Dermis microvascular lymphatic vessel endothelial cell (primary cell): ENCODE results near the gene ZFYVE16. TPM values are rescaled to one million over a fixed set of nuclear protein-coding genes. Genes with fewer than 3 reads are reported as not detected.
"Not testable (repeated sequence)": the region's sequence is repeated elsewhere in the genome, so short reads cannot be mapped to it uniquely, and the experiment has no call there.

Source experiments
- DNase-seq, 2 donors: peaks; one replicate each; pipeline versions ENCODE4 v3.0.0 to v3.0.0-alpha.2; 2010; ENCODE audit warnings: low read depth in 2 of 2
- total RNA-seq: library from RNA; depleted of rRNA; stranded (reverse); fragments of >200 nt; gene quantifications from 2 replicates; pipeline ENCODE4 v1.2.1, GENCODE V29; 2014

Gene ZFYVE16
- total RNA-seq, 1 donor from 2014 or later: 25.2 TPM

DNA sequence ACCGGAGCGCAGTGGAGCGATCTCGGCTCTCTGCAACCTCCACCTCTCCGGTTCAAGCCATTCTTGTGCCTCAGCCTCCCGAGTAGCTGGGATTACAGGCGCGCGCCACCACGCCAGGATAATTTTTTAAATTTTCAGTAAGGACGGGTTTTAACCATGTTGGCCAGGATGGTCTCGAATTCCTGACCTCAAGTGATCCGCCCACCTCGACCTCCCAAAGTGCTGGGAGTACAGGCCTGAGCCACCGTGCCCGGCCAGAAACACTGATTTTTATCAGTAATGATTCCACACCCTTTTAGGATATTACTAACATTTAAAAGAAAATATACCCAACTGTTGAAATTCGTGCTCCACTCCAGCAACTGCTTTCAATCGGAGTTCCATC lies 79.6 kb downstream of the ZFYVE16 start:
- no peak for DNase-seq

DNA sequence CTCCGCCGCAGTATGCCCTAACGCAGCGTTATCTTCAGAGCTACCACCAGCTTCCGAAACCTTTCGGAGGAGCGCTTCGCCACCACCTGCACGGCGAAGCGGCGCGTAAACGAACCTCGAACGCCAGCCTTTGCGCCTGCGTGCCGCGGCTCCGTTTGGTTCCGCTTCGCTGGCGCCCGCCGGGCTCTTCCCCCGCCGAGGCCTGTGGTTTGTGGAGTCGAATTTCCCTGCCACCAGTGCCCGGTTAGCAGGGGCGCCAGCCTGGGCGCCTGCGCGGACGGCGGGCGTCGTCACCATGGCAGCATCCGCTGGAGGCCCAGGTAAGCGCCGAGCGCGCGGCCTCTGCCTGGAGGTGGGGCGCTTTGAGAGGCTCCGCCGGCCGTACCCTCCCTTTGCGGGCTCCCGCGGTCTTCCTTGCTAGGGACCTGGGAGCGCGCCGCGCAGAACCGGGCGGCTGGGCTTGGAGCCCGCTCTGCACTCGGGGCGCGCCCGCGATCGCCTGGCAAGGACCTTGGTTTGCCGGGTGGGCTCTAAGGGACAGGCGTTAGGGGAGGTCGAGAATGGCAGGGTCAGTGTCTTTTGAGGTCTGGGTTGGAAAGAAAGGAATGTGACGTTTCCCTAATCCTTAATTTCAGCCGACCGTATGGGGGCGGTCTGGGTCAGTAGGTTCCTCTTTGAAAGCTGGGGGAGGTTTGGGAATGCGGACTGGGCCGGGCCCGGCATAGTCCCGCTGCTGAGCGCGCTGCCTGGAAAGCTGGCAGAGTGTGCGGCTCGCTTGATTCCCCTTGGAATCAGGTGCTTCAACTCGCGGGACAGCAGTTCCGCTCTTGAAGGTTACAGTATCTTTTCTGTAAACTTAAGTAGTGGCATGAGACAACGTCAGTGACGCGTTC lies 80.2 kb downstream of the ZFYVE16 start, which contains the start of gene FAM151B:
Gene FAM151B, plus strand, starts transcription at position 272 of the 893 bp plus-strand sequence. Its CDS starts 24 bp downstream, at position 296.
- peak; percentile 81 to 93 for DNase-seq

GRCh38 chr5:80491296-80491695 lies 83.4 kb downstream of the ZFYVE16 start:
- DNase-seq: no peak

DNA sequence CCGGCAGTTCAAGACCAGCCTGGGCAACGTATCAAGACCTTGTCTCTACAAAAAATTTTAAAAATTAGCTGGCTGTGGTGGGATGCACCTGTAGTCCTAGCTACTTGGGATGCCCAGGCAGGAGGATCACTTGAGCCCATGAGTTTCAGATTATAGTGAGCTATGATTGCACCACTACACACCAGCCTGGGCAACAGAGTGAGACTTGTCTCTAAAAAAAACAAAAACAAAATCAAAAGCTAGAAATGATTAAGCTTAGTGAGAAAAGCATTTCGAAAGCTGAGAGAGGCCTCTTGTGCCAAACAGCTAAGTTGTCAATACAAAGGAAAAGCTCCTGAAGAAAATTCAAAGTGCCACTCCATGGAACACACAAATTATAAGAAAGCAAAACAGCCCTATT lies 84.9 kb downstream of the ZFYVE16 start:
- no peak for DNase-seq

DNA sequence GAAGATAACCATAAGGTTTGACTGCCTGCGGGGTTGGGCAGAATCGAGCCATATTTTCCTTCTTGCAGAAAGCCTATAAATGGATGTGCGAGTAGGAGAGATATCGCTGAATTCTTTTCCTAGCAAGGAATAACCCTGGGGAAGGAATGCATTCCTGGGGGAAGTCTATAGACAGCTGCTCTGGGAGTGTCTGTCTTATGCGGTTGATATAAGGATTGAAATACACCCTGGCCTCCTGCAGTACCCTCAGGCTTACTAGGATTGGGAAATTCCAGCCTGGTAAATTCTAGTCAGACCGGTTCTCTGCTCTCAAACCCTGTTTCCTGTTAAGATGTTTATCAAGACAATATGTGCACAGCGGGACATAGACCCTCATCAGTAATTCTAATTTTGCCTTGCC lies 85.6 kb downstream of the ZFYVE16 start:
- not testable (repeated sequence) for DNase-seq

- DNase-seq: no peak
Measured at GRCh38 chr5:80495891-80496290, 88.0 kb downstream of the ZFYVE16 start.

GRCh38 chr5:80502800-80503199 lies 94.9 kb downstream of the ZFYVE16 start:
- no peak for DNase-seq

GRCh38 chr5:80503641-80504040 lies 95.8 kb downstream of the ZFYVE16 start:
- DNase-seq: no peak

DNA sequence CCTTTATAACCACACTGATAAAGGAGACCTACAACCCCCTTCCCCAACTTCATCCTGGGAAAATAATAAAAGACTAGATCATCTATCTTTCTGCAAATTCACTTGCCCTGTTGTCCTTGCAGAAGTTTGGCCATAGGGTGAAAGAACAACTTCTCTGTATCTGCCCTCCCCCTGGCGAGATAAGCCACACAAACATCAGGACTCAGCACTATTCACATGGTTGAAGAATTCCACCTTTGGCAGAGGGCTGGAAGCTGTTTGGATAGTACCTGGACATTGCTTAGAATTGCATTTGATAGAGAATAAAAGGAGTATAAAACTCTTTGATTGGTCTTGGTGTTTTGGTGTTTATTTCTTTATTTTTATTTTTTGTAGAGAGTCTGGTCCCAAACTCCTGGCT lies 97.0 kb downstream of the ZFYVE16 start:
- no peak for DNase-seq

DNA sequence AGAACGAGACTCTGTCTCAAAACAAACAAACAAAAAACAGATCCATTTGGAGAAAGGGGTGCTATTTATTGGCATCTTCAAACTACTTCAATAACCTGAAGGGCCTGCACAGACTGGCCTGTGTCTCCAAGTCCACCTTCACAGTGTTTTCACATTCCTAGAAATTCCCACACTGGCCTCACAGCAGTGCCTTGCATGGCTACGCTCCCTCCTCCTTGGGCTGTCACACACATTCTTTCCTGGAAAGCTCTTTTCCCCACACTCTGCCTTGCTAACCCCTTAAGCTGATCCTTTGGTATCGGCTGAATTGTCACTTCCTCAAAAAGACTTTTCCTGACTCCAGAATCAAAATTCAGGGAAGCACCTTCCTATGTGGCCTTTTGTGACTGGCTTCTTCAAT lies 99.8 kb downstream of the ZFYVE16 start:
- no peak for DNase-seq

DNA sequence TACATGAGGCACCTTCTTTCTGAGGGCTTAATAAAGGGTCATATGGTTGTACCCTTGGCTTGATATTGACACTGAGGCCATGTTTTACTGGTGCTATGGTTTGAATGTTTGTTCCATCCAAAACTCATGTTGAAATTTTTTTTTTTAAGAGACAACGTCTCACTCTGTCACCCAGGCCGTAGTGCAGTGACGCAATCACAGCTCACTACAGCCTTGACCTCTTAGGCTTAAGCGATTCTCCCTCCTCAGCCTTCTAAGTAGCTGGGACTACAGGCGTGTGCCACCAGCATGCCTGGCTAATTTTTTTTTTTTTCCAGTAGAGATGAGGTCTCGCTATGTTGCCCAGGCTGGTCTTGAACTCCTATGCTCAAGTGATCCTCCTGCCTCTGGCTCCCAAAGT lies 101.0 kb downstream of the ZFYVE16 start:
- DNase-seq: no peak

DNA sequence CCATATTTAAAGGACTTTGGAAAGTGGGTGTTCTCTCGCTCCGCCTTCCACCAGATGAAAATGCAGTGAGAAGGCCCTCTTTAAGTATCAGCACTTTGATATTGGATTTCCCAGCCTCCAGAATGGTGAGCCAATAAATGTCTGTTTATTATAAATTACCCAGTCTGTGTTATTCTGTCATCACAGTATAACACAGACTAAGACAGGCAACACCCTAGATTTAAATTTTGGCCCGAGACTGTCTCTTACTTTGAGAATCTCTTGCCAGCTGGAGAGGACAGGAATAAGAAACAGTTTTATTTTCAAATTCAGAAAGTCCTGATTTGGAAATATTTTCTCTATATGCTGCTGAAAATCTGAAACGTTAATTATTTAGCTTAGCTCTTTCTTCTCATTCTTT lies 101.5 kb downstream of the ZFYVE16 start:
- DNase-seq: no peak

GRCh38 chr5:80516826-80517225 lies 109.0 kb downstream of the ZFYVE16 start:
- DNase-seq: peak; percentile 80 to 91

Other genes starting within 250 kb of the ZFYVE16 start
- 14.0 and 26.8 TPM in 2 replicates for gene SERINC5, start 152.0 kb upstream of the ZFYVE16 start, total RNA-seq
- gene SPZ1, start 88.1 kb upstream of the ZFYVE16 start, total RNA-seq: not detected in 2 replicates
- gene FAM151B, start 80.0 kb downstream of the ZFYVE16 start, total RNA-seq: 1.9 and 2.3 TPM in 2 replicates
- gene ANKRD34B, start 162.2 kb downstream of the ZFYVE16 start, total RNA-seq: not detected in 2 replicates
- gene MSH3, start 246.6 kb downstream of the ZFYVE16 start, total RNA-seq: 6.2 and 7.8 TPM in 2 replicates
- 15.3 and 23.9 TPM in 2 replicates for gene DHFR, start 246.9 kb downstream of the ZFYVE16 start, total RNA-seq